ENCODE data around the gene FIGLA. TPM values are rescaled to one million over a fixed set of nuclear protein-coding genes. Genes with fewer than 3 reads are reported as not detected.
"Not testable (repeated sequence)": the region's sequence is repeated elsewhere in the genome, so short reads cannot be mapped to it uniquely, and the experiment has no call there.

The FIGLA gene
- total and polyA plus RNA-seq, 2 experiments from 2014 or later: not detected

DNA sequence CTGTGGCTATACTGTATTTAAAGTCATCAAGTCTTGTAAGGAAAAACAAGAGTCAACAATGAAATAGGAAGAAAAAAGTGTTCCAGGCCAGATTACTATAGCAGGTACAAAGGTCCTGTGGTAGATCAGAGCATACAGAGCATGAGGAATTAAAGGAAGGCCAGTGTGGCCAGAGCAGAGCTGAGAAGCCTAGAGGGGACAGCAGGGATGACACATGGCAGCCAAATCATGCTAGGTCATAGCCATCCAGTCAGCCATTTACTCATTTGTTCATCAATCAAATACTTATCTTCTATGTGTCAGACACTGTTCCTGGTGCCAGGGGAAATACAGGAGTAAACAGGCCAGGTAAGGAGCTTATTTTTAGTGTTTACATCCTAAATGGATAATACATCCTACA, 46.8 kb downstream of the FIGLA start:
- Histone ChIP-seq H3K27ac (no peak overlapping the region), H3K27me3 (no peaks in the 10 kb centered on the region), H3K9me3 (ENCODE audit: low read depth) (no peaks in the 10 kb centered on the region), H3K4me3 (no peak overlapping the region), H3K4me1 (ENCODE audit: low read depth) (peaks cover 7% of the 10 kb centered on the region), H3K36me3 (no peaks in the 10 kb centered on the region)
- no peak for DNase-seq (ENCODE audit: low read depth in 1 of 2, low spot score in 1 of 2)
- TF ChIP-seq, protein P1, sequence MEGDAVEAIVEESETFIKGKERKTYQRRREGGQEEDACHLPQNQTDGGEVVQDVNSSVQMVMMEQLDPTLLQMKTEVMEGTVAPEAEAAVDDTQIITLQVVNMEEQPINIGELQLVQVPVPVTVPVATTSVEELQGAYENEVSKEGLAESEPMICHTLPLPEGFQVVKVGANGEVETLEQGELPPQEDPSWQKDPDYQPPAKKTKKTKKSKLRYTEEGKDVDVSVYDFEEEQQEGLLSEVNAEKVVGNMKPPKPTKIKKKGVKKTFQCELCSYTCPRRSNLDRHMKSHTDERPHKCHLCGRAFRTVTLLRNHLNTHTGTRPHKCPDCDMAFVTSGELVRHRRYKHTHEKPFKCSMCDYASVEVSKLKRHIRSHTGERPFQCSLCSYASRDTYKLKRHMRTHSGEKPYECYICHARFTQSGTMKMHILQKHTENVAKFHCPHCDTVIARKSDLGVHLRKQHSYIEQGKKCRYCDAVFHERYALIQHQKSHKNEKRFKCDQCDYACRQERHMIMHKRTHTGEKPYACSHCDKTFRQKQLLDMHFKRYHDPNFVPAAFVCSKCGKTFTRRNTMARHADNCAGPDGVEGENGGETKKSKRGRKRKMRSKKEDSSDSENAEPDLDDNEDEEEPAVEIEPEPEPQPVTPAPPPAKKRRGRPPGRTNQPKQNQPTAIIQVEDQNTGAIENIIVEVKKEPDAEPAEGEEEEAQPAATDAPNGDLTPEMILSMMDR (IDR thresholded peaks at IDR 0.05; ENCODE audit: low read depth, low read length): no peak

DNA sequence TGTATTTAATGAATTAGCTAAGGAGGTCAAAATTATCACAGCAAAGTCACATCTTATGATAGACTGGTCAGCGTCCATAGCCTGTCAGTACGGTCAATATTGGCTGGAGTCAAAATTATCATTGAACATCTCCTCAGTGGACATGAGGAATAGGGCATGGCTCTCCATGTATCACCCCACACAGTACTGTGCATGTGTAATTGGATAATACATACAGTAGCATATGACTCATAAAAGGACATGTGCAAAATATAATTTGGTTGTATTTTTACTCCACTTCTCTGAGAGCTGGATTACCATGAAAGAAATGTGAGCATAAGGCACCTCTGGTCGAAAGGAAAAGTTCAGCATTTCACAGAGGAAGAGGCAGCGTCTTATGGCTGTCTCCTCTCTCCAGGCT, 47.4 kb downstream of the FIGLA start:
- Histone ChIP-seq H3K27me3 (no peaks in the 10 kb centered on the region), H3K4me1 (ENCODE audit: low read depth) (peaks cover 4% of the 10 kb centered on the region), H3K4me3 (no peak overlapping the region), H3K27ac (no peak overlapping the region), H3K9me3 (ENCODE audit: low read depth) (no peaks in the 10 kb centered on the region), H3K36me3 (no peaks in the 10 kb centered on the region)
- TF ChIP-seq, protein P1 (IDR thresholded peaks at IDR 0.05; ENCODE audit: low read depth, low read length): no peak
- no peak for DNase-seq (ENCODE audit: low read depth in 1 of 2, low spot score in 1 of 2)

DNA sequence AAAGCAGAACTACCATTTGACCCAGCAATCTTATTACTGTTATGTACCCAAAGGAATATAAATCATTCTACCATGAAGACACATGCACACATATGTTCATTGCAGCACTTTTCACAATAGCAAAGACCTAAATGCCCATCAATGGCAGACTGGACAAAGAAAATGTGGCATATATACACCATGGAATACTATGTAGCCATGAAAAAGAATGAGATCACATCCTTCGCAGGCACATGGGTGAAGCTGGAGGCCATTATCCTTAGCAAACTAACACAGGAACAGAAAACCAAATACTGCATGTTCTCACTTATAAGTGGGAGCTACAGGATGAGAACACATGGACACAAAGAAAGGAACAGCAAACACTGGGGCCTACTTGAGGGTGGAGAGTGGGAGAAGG, 51.0 kb downstream of the FIGLA start:
- H3K9me3 ChIP-seq (ENCODE audit: low read depth); H3K4me3 ChIP-seq; H3K27ac ChIP-seq; H3K36me3 ChIP-seq; DNase-seq (ENCODE audit: low read depth in 1 of 2, low spot score in 1 of 2); H3K4me1 ChIP-seq (ENCODE audit: low read depth); H3K27me3 ChIP-seq: not testable (repeated sequence)

DNA sequence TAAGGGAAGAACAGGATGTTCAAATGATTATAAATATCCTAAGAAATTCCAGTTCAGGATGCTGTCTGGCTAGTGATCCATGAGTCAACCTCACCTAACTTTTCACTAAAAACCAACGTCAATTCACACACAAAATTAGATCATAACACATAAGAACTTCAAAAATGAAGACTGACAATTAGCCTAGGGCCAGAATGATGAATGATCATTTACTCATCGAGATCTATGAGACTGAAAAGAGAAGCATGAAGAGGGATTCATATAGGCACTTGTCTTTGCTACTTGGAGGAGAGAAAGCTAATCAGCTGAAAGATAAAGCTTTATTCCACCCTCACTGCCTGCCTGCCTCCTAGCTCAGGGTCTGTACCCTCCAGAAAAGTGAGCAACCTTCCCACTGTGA, 52.3 kb downstream of the FIGLA start:
- H3K27me3 ChIP-seq: no peaks in the 10 kb centered on the region
- DNase-seq (ENCODE audit: low read depth in 1 of 2, low spot score in 1 of 2): no peak
- TF ChIP-seq, protein P1 (IDR thresholded peaks at IDR 0.05; ENCODE audit: low read depth, low read length): no peak
- H3K4me1 ChIP-seq (ENCODE audit: low read depth): peaks cover 3% of the 10 kb centered on the region
- H3K4me3 ChIP-seq: no peak overlapping the region
- H3K27ac ChIP-seq: no peak overlapping the region
- H3K36me3 ChIP-seq: no peaks in the 10 kb centered on the region
- H3K9me3 ChIP-seq (ENCODE audit: low read depth): no peaks in the 10 kb centered on the region

DNA sequence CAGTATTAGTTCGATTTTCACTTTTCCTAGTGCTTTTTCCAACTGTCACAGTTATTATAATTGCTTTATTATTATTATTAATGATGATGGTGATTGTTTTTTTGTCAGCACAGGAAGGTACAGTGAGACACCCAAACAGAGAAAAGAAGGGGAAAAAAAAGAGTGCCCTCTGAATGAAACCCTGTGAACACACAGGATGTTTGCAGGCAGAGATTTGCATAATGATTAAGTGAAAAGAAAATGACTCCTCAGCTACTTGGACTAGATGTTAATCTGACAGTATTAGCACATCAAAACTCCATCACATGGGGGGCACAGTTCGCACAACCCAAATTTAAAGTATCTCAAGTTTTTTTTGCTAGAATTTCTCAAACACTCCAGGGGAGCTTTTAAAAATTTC, 55.4 kb downstream of the FIGLA start:
- peaks cover 3% of the 10 kb centered on the region for H3K4me1 ChIP-seq (ENCODE audit: low read depth)
- H3K36me3 ChIP-seq: no peaks in the 10 kb centered on the region
- no peak overlapping the region for H3K27ac ChIP-seq

DNA sequence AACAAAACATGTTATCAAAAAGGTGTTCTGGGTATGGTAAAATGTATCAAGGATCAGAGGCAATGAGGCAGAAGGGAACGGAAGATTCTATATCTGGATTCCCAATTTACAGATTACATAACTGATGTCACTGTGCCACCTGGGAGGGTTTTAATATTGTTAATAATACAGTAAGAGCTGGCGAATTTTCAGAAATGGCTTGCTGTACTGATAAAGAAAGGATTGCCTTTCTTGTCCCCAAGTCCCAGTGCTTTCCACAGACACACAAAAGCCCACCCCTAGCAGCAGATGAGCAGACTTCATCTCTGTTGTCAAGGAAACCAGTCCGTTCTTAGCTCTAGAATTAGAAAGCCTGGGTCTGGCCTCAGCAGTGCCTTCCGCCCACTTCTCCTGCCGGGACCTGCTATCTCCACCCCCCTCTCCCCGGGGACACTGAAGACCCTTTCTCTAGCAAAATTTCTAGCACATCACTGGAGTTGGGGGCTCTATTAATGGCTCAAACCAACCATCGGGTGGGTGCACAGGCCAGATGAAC, 56.7 kb downstream of the FIGLA start:
- Histone ChIP-seq H3K4me1 (ENCODE audit: low read depth) (peaks cover 3% of the 10 kb centered on the region), H3K27me3 (no peaks in the 10 kb centered on the region), H3K36me3 (no peaks in the 10 kb centered on the region), H3K9me3 (ENCODE audit: low read depth) (no peaks in the 10 kb centered on the region), H3K27ac (no peak overlapping the region), H3K4me3 (no peak overlapping the region)
- DNase-seq (ENCODE audit: low read depth in 1 of 2, low spot score in 1 of 2): no peak
- TF ChIP-seq, protein P1 (IDR thresholded peaks at IDR 0.05; ENCODE audit: low read depth, low read length): no peak

More for the DNA sequence above, 55.4 kb downstream of the FIGLA start:
- Histone ChIP-seq H3K9me3 (ENCODE audit: low read depth) (no peaks in the 10 kb centered on the region), H3K27me3 (no peaks in the 10 kb centered on the region), H3K4me3 (no peak overlapping the region)
- DNase-seq (ENCODE audit: low read depth in 1 of 2, low spot score in 1 of 2): no peak
- TF ChIP-seq, protein P1 (IDR thresholded peaks at IDR 0.05; ENCODE audit: low read depth, low read length): no peak
